Mesothelial cell of epicardium (in vitro differentiated cells): ENCODE measurements around the gene EEF1AKMT1. TPM values are rescaled to one million over a fixed set of nuclear protein-coding genes. Genes with fewer than 3 reads are reported as not detected.

Experiments
- DNase-seq, 2 experiments: peaks; one replicate each; pipeline ENCODE4 v3.0.0; 2021; ENCODE audit warnings: low spot score in 2 of 2; ENCODE audit not compliant: unreplicated experiment in 2 of 2
- H3K27ac Mint-ChIP-seq: 2 replicates; pipeline ENCODE4 v1.8.0; 2021; ENCODE audit warnings: mixed read lengths
- H3K27me3 Mint-ChIP-seq: 2 replicates; pipeline ENCODE4 v1.8.0; 2021; ENCODE audit warnings: low read depth, mixed read lengths
- H3K36me3 Mint-ChIP-seq: 2 replicates; pipeline ENCODE4 v1.8.0; 2021; ENCODE audit warnings: mixed read lengths
- H3K4me1 Mint-ChIP-seq: 2 replicates; pipeline ENCODE4 v1.8.0; 2021; ENCODE audit warnings: mixed read lengths
- H3K4me3 Mint-ChIP-seq: 2 replicates; pipeline ENCODE4 v1.8.0; 2021; ENCODE audit warnings: mild to moderate bottlenecking, moderate library complexity, mixed read lengths
- H3K9me3 Mint-ChIP-seq: 2 replicates; pipeline ENCODE4 v1.8.0; 2021; ENCODE audit warnings: mixed read lengths
- CTCF ChIP-seq: fragments of 200-600 bp; sonication (generic); IDR thresholded peaks from one replicate; pipeline ENCODE4 v1.5.0; 2021; ENCODE audit warnings: antibody characterized with exemption; ENCODE audit not compliant: unreplicated experiment
- total RNA-seq: library from RNA; stranded (reverse); gene quantifications from 3 replicates; pipeline ENCODE4 v1.2.1, GENCODE V29; 2021

EEF1AKMT1 gene
- total RNA-seq, 1 donor from 2014 or later: 9.5 TPM

GRCh38 chr13:20788312-20788711 is 14.6 kb upstream of the EEF1AKMT1 start:
- Mint-ChIP-seq H3K9me3 (no peaks in the 10 kb centered on the region), H3K27me3 (no peaks in the 10 kb centered on the region), H3K36me3 (peaks cover 26% of the 10 kb centered on the region), H3K4me1 (no peaks in the 10 kb centered on the region), H3K27ac (no peak overlapping the region), H3K4me3 (no peak overlapping the region)
- DNase-seq: no peak
- no peak for TF ChIP-seq CTCF

- H3K36me3 Mint-ChIP-seq: peaks cover 25% of the 10 kb centered on the region
- no peak for DNase-seq
- no peak overlapping the region for H3K4me3 Mint-ChIP-seq
- no peaks in the 10 kb centered on the region for H3K4me1 Mint-ChIP-seq
- H3K27ac Mint-ChIP-seq: no peak overlapping the region
- no peak for TF ChIP-seq CTCF
- H3K27me3 Mint-ChIP-seq: no peaks in the 10 kb centered on the region
- H3K9me3 Mint-ChIP-seq: no peaks in the 10 kb centered on the region
These were observed 13.4 kb upstream of the EEF1AKMT1 start for GRCh38 chr13:20787180-20787579.

GRCh38 chr13:20782116-20782708 is 8.5 kb upstream of the EEF1AKMT1 start:
- H3K9me3 Mint-ChIP-seq: no peaks in the 10 kb centered on the region
- H3K27me3 Mint-ChIP-seq: no peaks in the 10 kb centered on the region
- TF ChIP-seq CTCF: no peak
- peaks cover 14% of the 10 kb centered on the region for H3K36me3 Mint-ChIP-seq
- no peak overlapping the region for H3K4me3 Mint-ChIP-seq
- no peaks in the 10 kb centered on the region for H3K4me1 Mint-ChIP-seq
- H3K27ac Mint-ChIP-seq: no peak overlapping the region
- no peak for DNase-seq

DNA sequence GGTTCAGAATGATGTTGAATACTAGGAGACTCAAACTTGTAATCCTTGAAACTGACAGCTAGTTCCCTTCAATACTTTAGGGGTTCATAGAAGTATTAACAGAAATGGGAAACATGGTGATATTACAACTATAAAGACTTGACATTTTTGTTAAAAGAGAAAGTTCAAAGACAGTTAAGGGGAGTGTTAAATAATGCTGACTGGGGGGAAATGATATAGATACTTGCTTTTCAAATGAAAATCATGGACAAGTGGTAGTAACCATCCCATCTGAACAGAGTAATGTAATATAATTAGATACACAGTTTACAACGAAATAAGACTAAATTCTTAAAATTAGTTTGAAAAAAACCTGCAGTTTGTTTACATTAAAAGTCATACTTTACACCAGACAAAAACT is 6.6 kb upstream of the EEF1AKMT1 start:
- H3K27me3 Mint-ChIP-seq: no peaks in the 10 kb centered on the region

GRCh38 chr13:20779405-20779804 is 5.6 kb upstream of the EEF1AKMT1 start:
- no peak for TF ChIP-seq CTCF
- H3K27ac Mint-ChIP-seq: no peak overlapping the region
- no peak overlapping the region for H3K4me3 Mint-ChIP-seq
- peaks cover 12% of the 10 kb centered on the region for H3K36me3 Mint-ChIP-seq
- H3K27me3 Mint-ChIP-seq: no peaks in the 10 kb centered on the region
- no peak for DNase-seq
- H3K9me3 Mint-ChIP-seq: no peaks in the 10 kb centered on the region
- H3K4me1 Mint-ChIP-seq: no peaks in the 10 kb centered on the region

More for the DNA sequence above, 6.6 kb upstream of the EEF1AKMT1 start:
- TF ChIP-seq CTCF: no peak
- Mint-ChIP-seq H3K9me3 (no peaks in the 10 kb centered on the region), H3K4me3 (no peak overlapping the region), H3K4me1 (no peaks in the 10 kb centered on the region), H3K36me3 (peaks cover 12% of the 10 kb centered on the region), H3K27ac (no peak overlapping the region)
- no peak for DNase-seq

GRCh38 chr13:20778311-20778710 is 4.5 kb upstream of the EEF1AKMT1 start:
- DNase-seq: no peak
- TF ChIP-seq CTCF: no peak
- Mint-ChIP-seq H3K36me3 (peaks cover 1% of the 10 kb centered on the region), H3K27ac (no peak overlapping the region), H3K4me1 (peaks cover 4% of the 10 kb centered on the region), H3K4me3 (no peak overlapping the region), H3K27me3 (no peaks in the 10 kb centered on the region), H3K9me3 (no peaks in the 10 kb centered on the region)
